ENCODE data around the gene DPP4. TPM values are rescaled to one million over a fixed set of nuclear protein-coding genes. Genes with fewer than 3 reads are reported as not detected.

Gene DPP4
- total and polyA plus RNA-seq, 11 donors: 3.4 to 16.1 (median 7.4) TPM

DNA sequence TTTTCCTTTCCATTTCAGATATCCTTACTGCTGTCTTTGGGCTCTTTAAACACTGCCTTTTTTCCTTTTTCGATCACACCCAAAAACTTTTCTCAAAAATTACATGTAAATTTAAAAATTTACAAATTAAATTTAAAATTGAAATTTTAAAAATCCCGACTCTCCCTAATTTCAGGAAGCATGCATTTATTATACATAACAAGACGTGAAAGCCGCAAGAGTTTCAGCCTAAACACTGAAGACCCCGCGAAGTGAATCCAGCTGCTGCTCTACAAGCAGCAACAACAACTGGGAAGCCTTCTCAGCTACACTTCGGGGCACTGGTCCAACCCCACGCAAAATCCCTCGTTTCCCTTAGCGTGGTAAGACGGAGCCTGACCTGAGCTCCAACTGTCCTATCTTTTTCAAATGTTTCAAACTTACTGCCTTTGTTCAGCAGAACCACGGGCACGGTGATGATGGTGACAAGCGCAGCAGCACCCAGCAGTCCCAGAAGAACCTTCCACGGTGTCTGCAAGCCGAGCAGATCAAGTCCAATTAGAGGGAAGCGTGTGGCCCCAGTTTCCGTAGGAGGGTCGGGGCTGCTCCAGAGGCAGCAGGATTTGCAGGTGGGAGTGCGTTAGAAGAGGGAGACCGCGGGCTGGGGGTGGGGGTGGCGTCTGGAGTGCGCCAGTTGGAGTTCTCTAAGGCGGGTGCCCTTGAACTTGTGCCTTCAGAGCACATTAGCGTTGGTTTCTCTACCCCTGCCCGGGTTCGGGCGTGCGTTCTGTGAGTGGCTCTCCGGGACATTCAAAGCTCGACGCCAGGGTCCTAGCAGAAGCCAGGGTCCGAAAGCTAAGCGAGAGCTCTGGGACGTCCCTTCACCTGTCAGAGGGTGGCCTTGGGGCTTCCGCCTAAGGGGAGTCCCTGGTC is 783 bp downstream of the DPP4 start:
- 9 to 15% (median 12%) methylated on average over 23 to 37 of the region's 37 CpGs for WGBS, 4 donors
- Histone ChIP-seq H3K27ac (peak overlapping the region in 11 of 12 donors; percentile 28 to 78 (median 64)), H3K4me3 (peak overlapping the region; percentile 54 to 80 (median 68)), H3K9me3 (peaks cover 0 to 2% (median 0%) of the 10 kb centered on the region in 12 donors), H3K36me3 (no peaks in the 10 kb centered on the region), H3K4me1 (peaks cover 4 to 59% (median 34%) of the 10 kb centered on the region in 12 donors), H3K27me3 (peaks cover 0 to 4% (median 0%) of the 10 kb centered on the region in 9 donors)
- DNase-seq (peak in 2 of 5 donors; percentile 31 to 34), ATAC-seq (peak; percentile 40 to 55 (median 42))
- no peak for TF ChIP-seq POLR2A (IDR thresholded peaks at IDR 0.05)
- TF ChIP-seq, protein P1, sequence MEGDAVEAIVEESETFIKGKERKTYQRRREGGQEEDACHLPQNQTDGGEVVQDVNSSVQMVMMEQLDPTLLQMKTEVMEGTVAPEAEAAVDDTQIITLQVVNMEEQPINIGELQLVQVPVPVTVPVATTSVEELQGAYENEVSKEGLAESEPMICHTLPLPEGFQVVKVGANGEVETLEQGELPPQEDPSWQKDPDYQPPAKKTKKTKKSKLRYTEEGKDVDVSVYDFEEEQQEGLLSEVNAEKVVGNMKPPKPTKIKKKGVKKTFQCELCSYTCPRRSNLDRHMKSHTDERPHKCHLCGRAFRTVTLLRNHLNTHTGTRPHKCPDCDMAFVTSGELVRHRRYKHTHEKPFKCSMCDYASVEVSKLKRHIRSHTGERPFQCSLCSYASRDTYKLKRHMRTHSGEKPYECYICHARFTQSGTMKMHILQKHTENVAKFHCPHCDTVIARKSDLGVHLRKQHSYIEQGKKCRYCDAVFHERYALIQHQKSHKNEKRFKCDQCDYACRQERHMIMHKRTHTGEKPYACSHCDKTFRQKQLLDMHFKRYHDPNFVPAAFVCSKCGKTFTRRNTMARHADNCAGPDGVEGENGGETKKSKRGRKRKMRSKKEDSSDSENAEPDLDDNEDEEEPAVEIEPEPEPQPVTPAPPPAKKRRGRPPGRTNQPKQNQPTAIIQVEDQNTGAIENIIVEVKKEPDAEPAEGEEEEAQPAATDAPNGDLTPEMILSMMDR (IDR thresholded peaks at IDR 0.05): no peak
- intact Hi-C loops (cut with DNase I): loop anchor here in 7 of 10 donors (5.0 to 10.0 kb wide), 5 partner anchors 39 to 61 kb away; no protein-coding TSS in a partner anchor

DNA sequence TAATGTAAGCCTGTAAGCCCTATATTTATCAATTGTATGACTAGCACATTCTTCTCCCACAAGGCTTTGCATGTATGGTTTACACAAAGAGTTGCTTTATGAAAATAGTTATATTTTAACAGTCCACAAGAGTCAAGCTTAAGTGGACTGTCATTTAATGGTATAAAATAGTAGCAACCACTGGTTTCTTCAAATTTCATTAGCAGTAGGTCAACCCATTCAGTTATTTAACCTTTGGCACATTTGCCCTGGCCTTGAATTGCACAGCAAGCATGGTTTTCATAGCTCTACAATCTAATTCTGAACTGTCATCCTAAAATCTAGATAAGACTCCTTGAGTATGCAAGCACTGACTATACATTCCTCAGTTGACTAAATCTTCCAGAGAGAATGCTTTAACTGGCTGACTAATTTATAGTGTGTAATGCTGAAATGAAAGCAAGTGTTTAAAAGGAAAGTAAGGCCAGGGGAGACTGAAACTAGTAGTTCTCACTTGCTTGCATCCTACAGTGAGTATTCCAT is 1.8 kb downstream of the DPP4 start:
- intact Hi-C loops (cut with DNase I): loop anchor here in 7 of 10 donors (5.0 to 10.0 kb wide), 5 partner anchors 40 to 60 kb away; no protein-coding TSS in a partner anchor
- TF ChIP-seq, protein P1 (IDR thresholded peaks at IDR 0.05): no peak
- no peak for TF ChIP-seq POLR2A (IDR thresholded peaks at IDR 0.05)
- Histone ChIP-seq H3K27me3 (peaks cover 0 to 4% (median 0%) of the 10 kb centered on the region in 9 donors), H3K36me3 (no peaks in the 10 kb centered on the region), H3K4me1 (peaks cover 4 to 59% (median 34%) of the 10 kb centered on the region in 12 donors), H3K4me3 (peak overlapping the region in 7 of 12 donors; percentile 63 to 80 (median 70)), H3K9me3 (no peaks in the 10 kb centered on the region), H3K27ac (peak overlapping the region in 7 of 12 donors; percentile 0 to 78 (median 24))
- ATAC-seq (no peak), DNase-seq (no peak)

DNA sequence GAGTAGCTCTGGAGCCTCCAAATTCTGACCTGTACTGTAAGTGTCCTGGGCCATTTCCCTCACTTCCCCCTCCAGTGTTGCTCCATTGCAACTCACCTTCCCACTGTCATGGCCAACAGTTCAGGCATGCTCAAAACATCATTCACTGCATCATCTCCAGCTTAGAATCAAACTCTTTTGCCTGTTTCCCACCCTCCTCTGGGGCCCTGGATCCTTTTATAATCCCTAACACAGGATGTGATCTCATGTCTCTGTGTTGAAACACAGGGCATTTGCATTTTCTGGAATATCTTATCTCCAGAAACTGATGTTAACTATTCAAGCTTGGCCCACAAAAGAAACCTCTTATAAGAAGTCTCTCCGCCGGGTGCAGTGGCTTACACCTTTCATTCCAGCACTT is 3.0 kb downstream of the DPP4 start:
- Histone ChIP-seq H3K4me1 (peaks cover 4 to 59% (median 34%) of the 10 kb centered on the region in 12 donors), H3K9me3 (no peaks in the 10 kb centered on the region), H3K27me3 (peaks cover 0 to 4% (median 0%) of the 10 kb centered on the region in 9 donors), H3K36me3 (no peaks in the 10 kb centered on the region), H3K4me3 (no peak overlapping the region), H3K27ac (peak overlapping the region in 8 of 12 donors; percentile 9 to 55 (median 30))
- ATAC-seq (no peak), DNase-seq (no peak)
- 46 to 64% (median 55%) methylated on average over 2 of the region's 2 CpGs for WGBS, 4 donors
- TF ChIP-seq, protein P1 (IDR thresholded peaks at IDR 0.05): no peak
- TF ChIP-seq POLR2A (IDR thresholded peaks at IDR 0.05): no peak
- intact Hi-C loops (cut with DNase I): loop anchor here in 7 of 10 donors (5.0 to 10.0 kb wide), 5 partner anchors 41 to 59 kb away; no protein-coding TSS in a partner anchor
